Tibial nerve (tissue), 3 donors: ENCODE measurements around the gene CAMTA1.

Experiments
- CTCF ChIP-seq, 5 experiments: fragments of 200-600 bp in 3 of 5; fragments of 450-650 bp in 2 of 5; sonication (generic) in 3 of 5; IDR thresholded peaks; one replicate each; pipeline ENCODE4 v1.5.1; 2016 to 2019; ENCODE audit warnings: antibody characterized with exemption in 5 of 5, mild to moderate bottlenecking in 3 of 5, moderate library complexity in 2 of 5
- POLR2A ChIP-seq, 2 donors: fragments of 450-650 bp; IDR thresholded peaks; one replicate each; pipeline ENCODE4 v1.6.1; 2017; ENCODE audit warnings: antibody characterized with exemption in 2 of 2, mild to moderate bottlenecking in 2 of 2, moderate library complexity in 2 of 2

GRCh38 chr1:6961289-6961688, 176.0 kb downstream of the CAMTA1 start:
- TF ChIP-seq CTCF (IDR thresholded peaks at IDR 0.05) (no peak), POLR2A (IDR thresholded peaks at IDR 0.05) (no peak)
